NCI-H1105 (cell line): ENCODE data around the gene ATP6V1B1.

Experiments
- DNase-seq: peaks from one replicate; lab custom pipeline; 2025; lab: John Stamatoyannopoulos, UW

ATP6V1B1 gene

DNA sequence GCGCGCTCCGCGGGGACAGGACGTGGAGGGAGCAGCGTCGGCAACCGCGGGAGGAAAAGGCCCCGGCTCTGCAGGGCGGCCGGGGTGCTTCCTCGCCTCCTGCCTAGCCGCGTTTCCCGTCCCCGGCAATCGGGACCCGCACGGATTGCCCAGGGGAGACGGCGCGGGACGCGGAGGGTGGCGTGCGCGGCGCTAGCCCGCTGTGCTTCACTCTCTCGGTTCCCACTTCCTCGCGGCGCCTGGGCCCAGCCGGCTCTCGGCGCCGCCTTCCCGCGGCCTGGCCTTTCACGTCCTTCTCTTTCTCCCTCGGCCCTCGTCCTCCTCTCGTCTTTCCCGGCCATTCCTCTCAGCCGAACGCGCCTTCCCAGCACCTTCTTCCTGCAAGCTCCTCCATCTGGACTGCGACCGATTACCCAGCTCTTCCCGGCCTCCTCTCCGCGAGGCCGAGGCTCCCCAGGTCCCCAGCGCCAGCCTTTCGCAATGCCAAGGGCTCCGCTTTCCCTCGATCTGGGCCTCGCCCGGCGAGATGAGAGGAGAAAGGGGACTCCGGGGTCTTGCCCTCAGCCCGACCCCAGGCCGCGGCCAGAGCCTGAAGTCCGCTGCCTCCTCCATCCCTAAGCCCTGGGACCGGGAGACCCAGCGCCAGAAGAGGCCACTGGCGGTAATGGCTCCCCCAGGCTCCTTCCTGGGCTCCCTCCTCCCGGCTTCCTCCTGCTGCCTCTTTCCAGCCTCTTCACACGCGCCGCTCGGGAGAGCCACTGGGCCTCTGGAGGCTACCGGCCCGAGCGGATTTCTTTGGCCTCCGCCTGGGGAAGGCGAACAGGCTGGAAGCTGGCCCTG is 34.3 kb upstream of the ATP6V1B1 start:
- no peak for DNase-seq

DNA sequence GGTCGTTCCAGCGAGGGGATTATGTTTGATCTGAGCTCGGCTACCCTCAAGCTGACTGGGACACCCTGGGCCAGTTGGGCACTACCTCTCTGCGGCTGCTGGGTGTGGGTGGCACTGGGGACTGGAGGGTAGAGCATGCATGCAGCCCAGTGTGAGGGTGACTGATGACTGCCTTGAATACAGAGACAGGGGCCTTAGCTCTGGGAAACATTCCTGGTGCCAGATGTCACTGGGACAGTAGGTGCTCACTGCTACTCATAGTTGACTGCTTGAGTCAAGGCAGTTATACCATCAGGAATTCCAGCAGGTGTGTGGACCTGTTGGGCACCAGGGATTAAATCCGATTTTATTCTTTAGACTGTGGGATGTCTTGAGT is 33.6 kb upstream of the ATP6V1B1 start:
- DNase-seq: no peak

GRCh38 chr2:70902579-70902978 is 33.1 kb upstream of the ATP6V1B1 start:
- DNase-seq: no peak

DNA sequence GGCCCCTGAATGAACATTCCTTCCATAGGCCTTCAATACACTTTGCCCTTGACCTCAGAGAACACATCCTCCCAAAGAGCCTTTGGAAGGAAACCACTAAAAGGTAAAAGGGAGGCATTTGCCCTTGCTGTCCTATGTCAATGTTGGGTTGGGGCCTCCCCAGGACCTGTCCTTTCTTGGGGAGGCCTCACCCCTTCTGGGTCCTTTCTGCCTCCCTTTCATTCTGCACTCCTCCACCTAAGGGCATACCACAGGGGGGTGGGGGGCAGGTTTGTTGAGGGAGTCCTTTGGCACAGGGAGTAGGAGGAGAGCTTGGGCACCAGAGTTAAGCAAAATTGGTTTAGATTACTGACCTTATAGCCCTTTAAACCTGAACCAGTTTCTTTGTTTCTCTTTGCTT is 32.5 kb upstream of the ATP6V1B1 start:
- no peak for DNase-seq

DNA sequence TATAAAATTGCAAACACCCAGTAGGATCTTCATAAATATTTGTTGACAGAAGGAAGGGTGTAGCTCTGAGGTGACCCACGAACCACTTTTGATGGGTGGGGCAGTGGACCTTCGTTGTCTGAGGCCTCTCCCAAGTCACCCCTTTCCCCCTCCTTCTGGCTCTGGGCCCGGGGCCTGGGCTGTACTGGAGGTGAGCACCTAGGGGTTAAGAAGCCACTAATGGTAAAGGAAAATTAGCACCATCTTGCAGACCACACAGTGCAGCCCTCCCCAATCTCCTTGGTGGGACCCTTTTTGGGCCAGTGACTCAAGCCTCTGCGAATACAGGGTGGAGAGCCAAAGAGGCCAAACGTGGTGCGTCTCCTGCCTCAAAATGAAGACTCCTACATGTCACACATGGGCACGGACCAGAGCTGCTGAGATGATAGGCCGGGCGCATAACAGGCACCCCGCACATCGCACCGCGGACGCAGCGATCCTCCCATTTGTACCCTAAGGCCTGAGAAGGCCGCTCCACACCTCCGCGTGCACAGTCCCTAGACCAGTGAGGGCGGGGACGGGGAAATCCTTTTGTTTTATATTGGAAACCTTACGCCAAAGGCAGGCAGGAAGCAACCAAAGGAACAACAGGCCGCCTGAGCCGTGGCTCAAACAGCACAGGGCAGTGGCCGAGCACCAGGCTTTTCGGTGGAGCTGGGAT is 31.9 kb upstream of the ATP6V1B1 start:
- no peak for DNase-seq

DNA sequence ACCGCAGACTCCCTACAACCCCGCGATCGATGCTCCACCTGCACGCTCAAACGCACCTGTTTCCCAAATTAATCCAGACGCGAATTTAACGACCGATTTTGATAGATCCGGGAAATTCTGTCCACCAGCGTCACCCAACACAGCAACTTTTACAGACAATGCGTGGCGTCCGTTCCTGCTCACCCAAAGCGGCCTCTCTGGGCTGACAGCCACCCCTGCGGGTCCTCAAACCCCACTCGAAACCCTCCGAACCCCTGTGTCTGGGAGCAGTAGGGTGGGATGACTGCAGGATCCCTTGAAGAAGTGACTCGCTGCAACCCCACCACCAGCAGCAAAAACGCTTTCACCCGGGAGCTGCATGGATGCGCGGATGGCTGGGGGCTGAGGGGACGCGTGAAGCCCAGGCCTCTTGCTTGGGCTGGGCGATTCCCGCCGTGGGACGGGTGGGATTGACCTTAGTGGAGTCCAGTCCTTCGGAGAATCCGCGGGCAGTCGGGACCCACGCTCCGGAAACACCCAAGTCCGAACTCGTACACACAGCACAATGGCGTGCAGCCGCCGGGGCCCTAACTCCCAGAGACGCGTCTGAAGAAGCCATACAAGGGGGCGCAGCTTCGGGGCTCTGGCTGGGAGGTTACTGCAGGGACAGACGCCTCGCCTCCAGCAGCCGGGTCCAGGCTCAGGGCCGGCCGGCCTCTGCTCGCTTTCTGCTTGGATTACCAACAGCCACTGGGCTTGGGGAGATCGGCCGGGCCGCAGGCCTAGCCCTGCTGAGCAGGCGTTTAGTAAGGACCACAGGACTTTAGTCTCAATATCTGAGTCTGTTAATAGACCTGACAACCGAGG is 31.1 kb upstream of the ATP6V1B1 start:
- DNase-seq: no peak

GRCh38 chr2:70905443-70906421 is 30.0 kb upstream of the ATP6V1B1 start:
- no peak for DNase-seq

- no peak for DNase-seq
Measured at GRCh38 chr2:70906439-70907005, 29.2 kb upstream of the ATP6V1B1 start.

- no peak for DNase-seq
Measured at GRCh38 chr2:70907130-70908057, 28.3 kb upstream of the ATP6V1B1 start.

DNA sequence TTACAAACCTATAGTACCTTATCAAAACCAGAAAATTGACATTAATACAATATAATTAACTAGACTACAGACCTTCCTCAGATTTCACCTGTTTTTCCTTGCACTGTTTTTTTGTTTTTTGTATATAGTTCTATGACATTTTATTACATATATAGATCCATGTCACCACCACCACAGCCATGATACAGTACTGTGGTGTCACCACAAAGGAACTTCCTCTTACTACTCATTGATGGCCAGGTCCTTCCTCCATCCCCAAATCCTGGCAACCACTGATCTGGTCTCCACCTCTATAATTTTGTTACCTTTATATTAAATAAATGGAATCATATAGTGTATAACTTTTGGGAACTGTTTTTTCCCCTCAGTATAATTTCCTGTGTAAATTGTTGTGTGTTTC is 19.4 kb upstream of the ATP6V1B1 start:
- DNase-seq: no peak

DNA sequence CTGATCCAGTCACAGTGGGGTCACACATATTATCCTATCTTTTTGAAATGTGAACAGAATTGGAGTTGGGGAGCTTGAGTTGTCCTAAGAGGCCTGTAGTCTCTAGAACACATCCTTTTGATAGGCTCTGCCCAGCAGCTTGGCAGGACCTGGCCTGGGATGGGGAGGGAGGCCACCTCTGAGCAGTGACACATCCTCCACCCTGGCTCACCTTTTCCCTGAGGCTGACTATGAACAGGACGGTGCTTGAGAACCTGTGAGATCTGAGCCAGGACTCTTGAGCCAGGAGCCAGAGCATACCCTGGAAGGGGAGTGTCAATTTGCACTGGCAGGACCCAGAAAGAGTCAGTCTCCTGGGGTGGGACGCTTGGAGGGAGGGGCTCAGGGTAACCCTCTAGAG is 17.7 kb upstream of the ATP6V1B1 start:
- no peak for DNase-seq

GRCh38 chr2:70919672-70920366 is 15.9 kb upstream of the ATP6V1B1 start:
- DNase-seq: no peak

DNA sequence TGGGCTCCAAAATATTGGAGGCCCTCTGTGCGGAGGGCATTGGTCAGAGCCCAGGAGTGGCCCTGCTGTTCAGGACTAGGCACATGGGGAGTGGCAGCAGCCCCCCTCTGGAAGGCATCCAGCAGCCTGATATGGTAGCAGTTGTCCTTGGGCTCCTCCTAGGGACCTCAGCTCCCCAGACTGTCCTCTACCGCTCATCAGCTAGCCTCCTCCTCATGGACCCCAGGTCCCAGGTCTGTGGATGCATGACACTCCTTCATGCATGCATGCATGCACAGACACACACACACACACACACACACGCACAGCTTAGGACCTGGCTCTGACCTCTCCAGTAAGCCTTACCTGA is 15.4 kb upstream of the ATP6V1B1 start:
- DNase-seq: no peak

DNA sequence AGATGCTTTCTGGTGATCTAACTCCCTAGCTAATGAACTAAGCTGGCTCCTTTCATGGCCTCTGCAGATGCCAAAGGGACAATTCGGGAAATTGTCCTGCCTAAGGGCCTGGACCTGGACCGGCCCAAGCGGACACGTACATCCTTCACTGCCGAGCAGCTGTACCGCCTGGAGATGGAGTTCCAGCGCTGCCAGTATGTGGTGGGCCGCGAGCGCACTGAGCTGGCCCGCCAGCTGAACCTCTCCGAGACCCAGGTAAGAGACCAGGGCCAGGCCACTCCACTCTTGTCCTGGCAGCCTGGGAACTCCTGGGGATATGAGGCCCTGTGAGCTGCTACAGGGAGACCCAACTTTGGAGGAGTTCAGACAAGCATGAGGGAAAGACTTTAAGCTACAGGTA is 14.7 kb upstream of the ATP6V1B1 start:
- DNase-seq: no peak

GRCh38 chr2:70921839-70922234 is 13.9 kb upstream of the ATP6V1B1 start:
- no peak for DNase-seq

GRCh38 chr2:70922235-70923234 is 13.2 kb upstream of the ATP6V1B1 start:
- DNase-seq: no peak

GRCh38 chr2:70923378-70924015 is 12.2 kb upstream of the ATP6V1B1 start:
- no peak for DNase-seq

DNA sequence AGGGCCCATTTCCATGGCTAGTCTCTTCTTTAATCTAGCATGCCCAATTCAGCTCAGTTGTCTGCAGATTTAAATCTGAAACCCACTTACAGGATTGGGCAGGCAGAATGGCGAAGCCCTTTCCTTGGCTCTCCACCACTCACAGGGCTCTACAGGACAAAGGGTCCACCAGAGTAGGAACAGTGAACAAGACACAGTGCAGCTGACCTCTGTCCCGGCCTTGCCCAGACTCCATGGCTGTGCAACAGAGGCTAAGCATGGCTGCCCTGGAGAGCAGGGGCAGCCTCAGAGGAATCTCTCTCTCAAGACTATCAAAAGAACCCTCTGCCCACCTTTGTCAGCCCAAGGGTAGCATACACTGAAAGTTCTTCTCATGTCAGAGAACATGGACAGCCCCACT is 9.7 kb upstream of the ATP6V1B1 start:
- DNase-seq: no peak
